Neuronal stem cell (in vitro differentiated cells): Measurements from ENCODE around the gene PDXDC1.
"Not testable (repeated sequence)": the region's sequence is repeated elsewhere in the genome, so short reads cannot be mapped to it uniquely, and the experiment has no call there.

Experiments
- DNase-seq: peaks from one replicate; pipeline ENCODE4 v3.0.0-alpha.2; 2013; ENCODE audit warnings: low spot score
- H2AFZ ChIP-seq: one replicate; pipeline ENCODE4 v1.6.1; 2013; ENCODE audit warnings: mild to moderate bottlenecking, low read length, inconsistent platforms
- H2AK5ac ChIP-seq: 2 replicates; pipeline ENCODE4 v1.6.1; 2013; ENCODE audit warnings: low read depth, mild to moderate bottlenecking, inconsistent platforms, low read length, moderate library complexity, mixed read lengths
- H2BK120ac ChIP-seq: 2 replicates; pipeline ENCODE4 v1.6.1; 2013; ENCODE audit warnings: low read depth, mild to moderate bottlenecking, inconsistent platforms, low read length, moderate library complexity, mixed read lengths
- H2BK12ac ChIP-seq: one replicate; pipeline ENCODE4 v1.6.1; 2013; ENCODE audit warnings: low read length, inconsistent platforms
- H2BK15ac ChIP-seq: 2 replicates; pipeline ENCODE4 v1.6.1; 2013; ENCODE audit warnings: mild to moderate bottlenecking, low read length, inconsistent platforms, mixed read lengths
- H2BK5ac ChIP-seq: one replicate; pipeline ENCODE4 v1.6.1; 2013; ENCODE audit warnings: inconsistent platforms, mild to moderate bottlenecking, low read length, moderate library complexity
- H3K14ac ChIP-seq: one replicate; pipeline ENCODE4 v1.6.1; 2013; ENCODE audit warnings: low read length, inconsistent platforms
- H3K18ac ChIP-seq: 2 replicates; pipeline ENCODE4 v1.6.1; 2013; ENCODE audit warnings: low read length, inconsistent platforms
- H3K23ac ChIP-seq: 2 replicates; pipeline ENCODE4 v1.6.1; 2013; ENCODE audit warnings: low read depth, mild to moderate bottlenecking, mixed read lengths, low read length, inconsistent platforms; ENCODE audit not compliant: poor library complexity
- H3K27ac ChIP-seq: replicated peaks from 3 replicates; pipeline ENCODE4 v1.5.1; 2013; ENCODE audit warnings: low read length, inconsistent platforms
- H3K27me3 ChIP-seq, 3 experiments: 2 replicates each; pipeline ENCODE4 v1.6.1; 2013; ENCODE audit warnings: low read length in 3 of 3, mild to moderate bottlenecking in 2 of 3, inconsistent platforms in 1 of 3, low read depth in 1 of 3, mixed read lengths in 1 of 3, moderate library complexity in 1 of 3; ENCODE audit not compliant: control insufficient read depth in 3 of 3, insufficient read depth in 3 of 3
- H3K36me3 ChIP-seq, 2 donors: replicated peaks in 1 of 2; 2 replicates each; pipeline ENCODE4 v1.6.1; 2013; ENCODE audit warnings: low read length in 2 of 2; ENCODE audit not compliant: control insufficient read depth in 2 of 2, insufficient read depth in 2 of 2
- H3K4ac ChIP-seq: 2 replicates; pipeline ENCODE4 v1.6.1; 2013; ENCODE audit warnings: inconsistent platforms, mild to moderate bottlenecking, low read length, moderate library complexity
- H3K4me1 ChIP-seq, 2 donors: 1 replicate in 1 of 2; 2 replicates in 1 of 2; pipeline ENCODE4 v1.6.1; 2013; ENCODE audit warnings: low read length in 2 of 2, low read depth in 1 of 2; ENCODE audit not compliant: control insufficient read depth in 2 of 2, insufficient read depth in 1 of 2
- H3K4me2 ChIP-seq: one replicate; pipeline ENCODE4 v1.6.1; 2013; ENCODE audit warnings: mild to moderate bottlenecking, low read length, inconsistent platforms; ENCODE audit not compliant: insufficient read depth, poor library complexity, severe bottlenecking
- H3K4me3 ChIP-seq, 2 donors: 2 replicates each; pipeline ENCODE4 v1.5.1; 2013; ENCODE audit warnings: low read length in 2 of 2, mild to moderate bottlenecking in 2 of 2, inconsistent platforms in 1 of 2, moderate library complexity in 1 of 2
- H3K79me1 ChIP-seq: one replicate; pipeline ENCODE4 v1.6.1; 2013; ENCODE audit warnings: low read depth, mild to moderate bottlenecking, inconsistent platforms, low read length, moderate library complexity
- H3K9ac ChIP-seq: one replicate; pipeline ENCODE4 v1.6.1; 2013; ENCODE audit warnings: mild to moderate bottlenecking, low read depth, low read length, inconsistent platforms; ENCODE audit not compliant: poor library complexity
- H3K9me3 ChIP-seq, 2 donors: replicated peaks in 1 of 2; 2 replicates each; pipeline versions ENCODE3 to v1.6.1; 2013; ENCODE audit warnings: low read length in 2 of 2, mild to moderate bottlenecking in 2 of 2, inconsistent platforms in 1 of 2, low read depth in 1 of 2, mixed read lengths in 1 of 2, moderate library complexity in 1 of 2; ENCODE audit not compliant: control insufficient read depth in 2 of 2, insufficient read depth in 1 of 2
- H4K8ac ChIP-seq: one replicate; pipeline ENCODE4 v1.6.1; 2013; ENCODE audit warnings: low read depth, mild to moderate bottlenecking, inconsistent platforms, low read length, moderate library complexity
- H4K91ac ChIP-seq: one replicate; pipeline ENCODE4 v1.6.1; 2013; ENCODE audit warnings: low read length, low read depth, mild to moderate bottlenecking, inconsistent platforms; ENCODE audit not compliant: poor library complexity
- WGBS, 2 donors: extraction: QIAGEN DNeasy Blood & Tissue Kit; methylation state at CpG; one replicate each; pipeline ENCODE4 v1.1.7; 2013; ENCODE audit warnings: missing lambda C conversion rate in 2 of 2, mixed read lengths in 1 of 2; ENCODE audit not compliant: insufficient read length in 2 of 2, insufficient replicate concordance in 1 of 2; ENCODE audit errors: extremely low coverage in 2 of 2; 5-methylcytosine and 5-hydroxymethylcytosine counted together

PDXDC1 gene

GRCh38 chr16:14978908-14979307 lies 4.1 kb downstream of the PDXDC1 start:
- H2BK5ac ChIP-seq, H3K79me1 ChIP-seq, H3K9me3 ChIP-seq, DNase-seq, H2BK15ac ChIP-seq, H2BK120ac ChIP-seq, H4K8ac ChIP-seq, H2AFZ ChIP-seq, H2BK12ac ChIP-seq, H3K4me3 ChIP-seq, H3K4me2 ChIP-seq, H3K27ac ChIP-seq, H3K27me3 ChIP-seq, H3K9ac ChIP-seq, H3K18ac ChIP-seq, H4K91ac ChIP-seq, H2AK5ac ChIP-seq, H3K4ac ChIP-seq, H3K36me3 ChIP-seq, H3K4me1 ChIP-seq, H3K14ac ChIP-seq, H3K23ac ChIP-seq: not testable (repeated sequence)
- WGBS, 2 donors = no CpG with 5 or more reads among the region's 4 CpGs

DNA sequence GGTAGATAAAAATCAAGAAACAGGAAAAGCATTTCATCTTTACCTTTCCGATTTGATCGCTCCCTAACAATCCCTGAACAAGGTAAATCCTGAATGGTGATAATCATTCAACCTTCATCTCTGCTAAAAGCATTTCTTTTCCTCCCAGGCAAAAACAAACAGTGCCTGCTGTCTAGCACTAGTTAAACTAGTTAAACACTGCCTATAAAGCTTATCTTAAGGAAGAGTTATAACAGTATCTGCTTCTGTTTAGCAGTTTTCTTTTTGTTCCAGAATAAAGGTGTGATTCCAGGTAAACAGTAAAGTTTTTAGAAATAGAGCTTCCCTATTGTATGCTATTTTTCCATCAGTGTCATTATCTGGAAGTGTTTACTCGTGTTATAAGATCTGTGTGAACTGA lies 6.4 kb downstream of the PDXDC1 start:
- not testable (repeated sequence) for H3K4me3 ChIP-seq, H3K27ac ChIP-seq, H4K91ac ChIP-seq, H2BK15ac ChIP-seq, H3K4me1 ChIP-seq, H2BK120ac ChIP-seq, H2AFZ ChIP-seq, H3K9ac ChIP-seq, H2BK5ac ChIP-seq, H3K4me2 ChIP-seq, DNase-seq, H3K36me3 ChIP-seq, H3K14ac ChIP-seq, H3K79me1 ChIP-seq, H3K18ac ChIP-seq, H3K23ac ChIP-seq, H3K9me3 ChIP-seq, H2BK12ac ChIP-seq, H3K4ac ChIP-seq, H3K27me3 ChIP-seq, H4K8ac ChIP-seq, H2AK5ac ChIP-seq
- no CpG with 5 or more reads among the region's 3 CpGs for WGBS, 2 donors

- H3K4me3 ChIP-seq, H3K4me1 ChIP-seq, H3K4ac ChIP-seq, H2AK5ac ChIP-seq, H2BK5ac ChIP-seq, H2BK120ac ChIP-seq, H3K14ac ChIP-seq, H3K4me2 ChIP-seq, H3K79me1 ChIP-seq, H3K9ac ChIP-seq, H3K27ac ChIP-seq, H3K18ac ChIP-seq, H2AFZ ChIP-seq, H2BK15ac ChIP-seq, H3K9me3 ChIP-seq, H3K23ac ChIP-seq, H4K8ac ChIP-seq, H2BK12ac ChIP-seq, H4K91ac ChIP-seq, H3K27me3 ChIP-seq, H3K36me3 ChIP-seq, DNase-seq: not testable (repeated sequence)
- no CpG with 5 or more reads among the region's 2 CpGs for WGBS, 2 donors
Observed at GRCh38 chr16:14982521-14982920, 7.7 kb downstream of the PDXDC1 start.

DNA sequence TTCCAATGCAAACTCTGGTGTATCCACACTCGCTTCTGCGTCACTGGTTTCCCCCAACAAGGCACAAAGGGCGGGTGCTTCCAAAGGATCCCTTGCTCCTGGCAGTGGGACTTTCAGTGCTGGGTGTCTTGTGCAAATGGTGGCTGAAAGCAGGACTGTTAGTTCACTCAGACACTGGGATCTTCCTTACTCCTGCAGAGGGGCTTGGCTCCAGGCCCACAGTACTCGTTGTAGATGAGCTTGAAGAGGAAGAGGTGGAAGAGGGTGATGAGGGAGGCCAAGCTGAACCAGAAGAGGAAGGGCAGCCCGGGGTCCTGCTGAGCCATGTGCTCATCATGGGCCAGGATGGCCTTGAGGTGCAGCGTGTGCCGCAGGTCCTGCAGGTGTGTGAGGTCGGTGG lies 13.3 kb downstream of the PDXDC1 start:
- H3K4ac ChIP-seq, H2AFZ ChIP-seq, H2AK5ac ChIP-seq, DNase-seq, H3K36me3 ChIP-seq, H3K4me1 ChIP-seq, H2BK15ac ChIP-seq, H3K14ac ChIP-seq, H3K4me2 ChIP-seq, H3K18ac ChIP-seq, H3K27me3 ChIP-seq, H3K4me3 ChIP-seq, H3K27ac ChIP-seq, H2BK12ac ChIP-seq, H4K91ac ChIP-seq, H4K8ac ChIP-seq, H3K23ac ChIP-seq, H2BK120ac ChIP-seq, H2BK5ac ChIP-seq, H3K9me3 ChIP-seq: not testable (repeated sequence)
- peaks cover 12% of the 10 kb centered on the region for H3K79me1 ChIP-seq
- no CpG with 5 or more reads among the region's 8 CpGs for WGBS, 2 donors
- H3K9ac ChIP-seq = peak overlapping the region; percentile 17
